Retinal pigment epithelial cell (primary cell): ENCODE measurements around the gene NKX1-2.

ENCODE experiments used
- DNase-seq: peaks from one replicate; pipeline ENCODE4 v3.0.0-alpha.2; 2010; ENCODE audit warnings: low read depth
- H3K4me3 ChIP-seq: 2 replicates; pipeline ENCODE4 v1.5.1; 2011; ENCODE audit warnings: mild to moderate bottlenecking, low read length, control low read depth, moderate library complexity
- CTCF ChIP-seq: conservative IDR thresholded peaks from 2 replicates; pipeline ENCODE4 v1.5.1; 2011; ENCODE audit warnings: low read depth, low read length, control low read depth, inconsistent platforms

NKX1-2 gene

GRCh38 chr10:124495162-124495561 is 45.3 kb upstream of the NKX1-2 start:
- H3K4me3 ChIP-seq: no peak overlapping the region
- no peak for DNase-seq
- TF ChIP-seq CTCF: no peak

- no peak overlapping the region for H3K4me3 ChIP-seq
- TF ChIP-seq CTCF: no peak
Observed at GRCh38 chr10:124494046-124494807, 44.4 kb upstream of the NKX1-2 start.

DNA sequence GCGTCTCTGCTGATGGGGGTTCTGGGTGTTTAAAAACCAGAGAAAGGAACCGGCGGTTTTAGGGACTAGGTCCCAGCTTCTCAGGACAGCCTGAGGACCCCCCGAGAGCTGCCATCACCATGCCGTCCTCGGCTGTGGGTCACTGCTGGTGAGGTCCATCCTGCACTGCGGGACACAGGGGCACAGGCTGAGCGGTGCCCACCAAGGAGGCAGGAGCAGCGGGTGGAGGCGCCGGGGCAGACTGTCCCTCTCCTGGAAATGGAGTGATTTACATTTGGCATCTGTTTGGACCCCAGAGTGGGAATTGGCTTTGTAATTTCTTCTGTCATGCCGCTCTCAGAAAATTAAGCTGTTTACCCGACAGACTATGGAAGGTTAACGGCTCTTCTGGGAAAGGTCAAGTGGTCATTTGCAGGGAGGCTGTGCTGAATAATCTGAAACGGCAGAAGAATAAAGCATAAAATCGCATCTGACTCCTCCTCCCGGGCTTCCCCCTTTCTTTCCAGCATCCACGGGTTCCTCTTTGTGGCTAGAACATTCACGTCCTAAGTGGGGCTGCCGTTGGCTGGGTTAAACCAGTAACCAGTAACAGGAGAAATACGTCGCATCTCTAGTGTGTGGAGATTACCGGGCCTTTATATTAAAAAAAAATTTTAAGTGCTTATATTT is 43.5 kb upstream of the NKX1-2 start:
- TF ChIP-seq CTCF: no peak
- no peak for DNase-seq
- H3K4me3 ChIP-seq: no peak overlapping the region

More at GRCh38 chr10:124494046-124494807, 44.4 kb upstream of the NKX1-2 start:
- no peak for DNase-seq

- no peak for TF ChIP-seq CTCF
- DNase-seq: no peak
- H3K4me3 ChIP-seq: no peak overlapping the region
Observed at GRCh38 chr10:124492266-124492665, 42.4 kb upstream of the NKX1-2 start.

DNA sequence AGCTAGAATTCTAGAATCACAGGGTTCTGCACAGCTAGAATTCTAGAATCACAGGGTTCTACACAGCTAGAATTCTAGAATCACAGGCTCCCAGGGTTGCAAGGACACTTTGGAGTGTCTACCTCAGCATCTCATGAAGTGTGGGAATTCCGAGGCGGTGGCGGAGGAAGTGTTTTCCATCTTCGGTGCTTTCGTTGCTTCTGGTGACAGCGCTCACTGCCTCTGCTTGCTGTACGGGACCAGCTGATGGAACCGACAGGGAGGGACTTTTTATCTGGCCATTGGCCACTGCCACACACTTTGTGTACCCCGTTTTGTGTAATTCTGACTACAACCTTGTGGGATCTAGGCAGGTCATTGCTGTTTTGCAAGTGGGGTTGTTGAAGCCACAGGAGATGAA is 41.3 kb upstream of the NKX1-2 start:
- no peak for DNase-seq
- H3K4me3 ChIP-seq: no peak overlapping the region

GRCh38 chr10:124486635-124487034 is 36.8 kb upstream of the NKX1-2 start:
- TF ChIP-seq CTCF: no peak

More for the DNA sequence above, 41.3 kb upstream of the NKX1-2 start:
- TF ChIP-seq CTCF: no peak

DNA sequence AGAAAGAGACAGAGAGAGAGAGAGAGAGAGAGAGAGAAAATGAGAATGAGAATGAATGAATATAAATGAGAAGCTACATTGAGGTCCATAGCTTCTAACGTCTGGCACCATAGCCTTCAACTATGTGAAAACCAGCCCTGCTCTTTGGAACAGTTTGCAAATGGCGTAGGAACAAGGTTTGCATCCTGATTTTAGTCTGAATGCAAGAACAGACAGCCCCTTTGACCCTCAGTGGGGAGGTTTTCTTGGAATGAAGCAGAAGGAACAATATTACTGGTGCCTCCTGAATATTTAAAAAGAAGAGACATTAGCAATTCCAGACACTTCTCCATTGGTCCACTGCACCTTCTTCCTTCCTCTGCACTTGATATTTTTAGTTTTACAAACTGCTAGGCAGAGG is 34.8 kb upstream of the NKX1-2 start:
- H3K4me3 ChIP-seq: no peak overlapping the region
- no peak for DNase-seq
- no peak for TF ChIP-seq CTCF

More at GRCh38 chr10:124486635-124487034, 36.8 kb upstream of the NKX1-2 start:
- no peak for DNase-seq
- H3K4me3 ChIP-seq: no peak overlapping the region
